Measurements from ENCODE around the gene VEGFB. TPM values are rescaled to one million over a fixed set of nuclear protein-coding genes. Genes with fewer than 3 reads are reported as not detected.

The VEGFB gene
- total RNA-seq, 1 experiment from 2014 or later, result 101 TPM

DNA sequence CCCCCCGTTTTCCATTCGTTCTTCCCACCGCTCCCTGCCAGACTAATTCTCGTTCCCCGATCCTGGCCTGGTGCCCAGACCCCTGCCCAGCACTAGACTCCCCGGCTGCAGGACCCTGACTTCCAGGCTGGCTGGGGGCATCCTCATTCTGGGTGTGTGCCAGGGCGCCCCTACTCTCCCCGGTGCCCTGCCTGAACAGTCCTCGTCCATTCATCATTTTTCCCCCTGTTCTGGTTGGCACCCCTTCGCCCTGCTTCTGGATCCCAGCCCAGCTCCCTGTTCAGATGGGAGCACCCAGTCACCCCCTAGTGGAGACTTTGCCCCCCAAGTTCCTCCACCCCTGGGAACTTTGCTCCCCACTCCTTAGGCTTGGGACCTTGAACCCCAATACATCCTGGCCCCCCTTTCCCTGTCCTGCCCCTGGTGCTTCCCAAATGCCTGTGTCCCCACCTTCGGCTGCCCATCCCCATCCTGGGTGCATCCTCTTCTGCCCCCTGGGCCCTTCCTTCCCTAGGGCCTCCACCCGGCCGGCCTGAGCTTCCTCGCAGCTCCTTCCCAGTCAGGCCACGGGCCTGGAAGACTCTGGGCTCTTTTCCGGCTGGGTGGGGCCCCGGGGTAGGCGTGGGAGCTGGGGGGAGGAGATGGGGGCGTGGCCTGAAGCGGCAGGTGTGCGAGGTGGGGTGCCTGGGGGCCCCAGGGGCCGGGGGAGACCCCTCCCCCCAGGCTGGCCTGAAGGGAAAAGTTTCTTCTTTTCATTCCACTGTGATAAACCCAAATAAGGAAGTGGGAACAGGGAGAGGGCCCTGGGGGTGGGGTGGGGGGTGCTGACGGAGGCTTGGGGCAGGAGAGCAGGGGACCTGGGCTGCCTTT, 17.9 kb downstream of the VEGFB start:
- TF ChIP-seq CTCF (IDR thresholded peaks at IDR 0.05) (no peak), POLR2AphosphoS5 (IDR thresholded peaks at IDR 0.05; ENCODE audit: low read depth, low read length) (peak; percentile 33; the same call in 1 of the 2 replicates)
- H3K9me3 ChIP-seq (ENCODE audit: control insufficient read depth, insufficient read depth, low read depth, low read length), result no peaks in the 10 kb centered on the region
- no peaks in the 10 kb centered on the region for H3K27me3 ChIP-seq (ENCODE audit: control insufficient read depth, insufficient read depth, low read length)
- in situ Hi-C loops (cut with HindIII; ENCODE audit: low pct_unique_long_range_greater_than_20kb, low sequenced_read_pairs), result no loop called here
- peaks cover 41% of the 10 kb centered on the region for H3K4me1 ChIP-seq (ENCODE audit: control insufficient read depth, insufficient read depth, low read length)
- ChIA-PET CTCF (interaction anchor here (0.5 to 1.8 kb wide), 11 partner anchors 9 to 1800 kb away, joined by 3 to 12 read pairs (median 5); partner anchors contain the start of gene SF3B2), POLR2A (interaction anchor here (0.6 to 0.7 kb wide), 2 partner anchors 18 to 48 kb away, joined by 5 to 6 read pairs; no protein-coding TSS in a partner anchor)
- peak overlapping the region; percentile 89 for H3K27ac ChIP-seq (ENCODE audit: low read length)
- H3K36me3 ChIP-seq (ENCODE audit: control insufficient read depth, insufficient read depth, low read length), result peaks cover 3% of the 10 kb centered on the region; the same call in 1 of the 2 replicates
- intact Hi-C loops (cut with micrococcal nuclease; ENCODE audit: unreplicated experiment), result no loop called here
- H3K4me3 ChIP-seq (ENCODE audit: low read depth in 2 of 2, low read length in 2 of 2), result peak overlapping the region; percentile 84 to 90
- no peak for DNase-seq (ENCODE audit: low read depth, low spot score)
- peak; percentile 50 for ATAC-seq
- no TSS peak for BruUV-seq (replicated peaks)

- Histone ChIP-seq H3K27me3 (ENCODE audit: control insufficient read depth, insufficient read depth, low read length) (no peaks in the 10 kb centered on the region), H3K27ac (ENCODE audit: low read length) (peak overlapping the region; percentile 41; the same call in 1 of the 2 replicates), H3K9me3 (ENCODE audit: control insufficient read depth, insufficient read depth, low read depth, low read length) (no peaks in the 10 kb centered on the region), H3K4me3 (ENCODE audit: low read depth in 2 of 2, low read length in 2 of 2) (peak overlapping the region; percentile 84 to 90), H3K4me1 (ENCODE audit: control insufficient read depth, insufficient read depth, low read length) (peaks cover 37% of the 10 kb centered on the region), H3K36me3 (ENCODE audit: control insufficient read depth, insufficient read depth, low read length) (peaks cover 3% of the 10 kb centered on the region; the same call in 1 of the 2 replicates)
- DNase-seq (ENCODE audit: low read depth, low spot score) (no peak), ATAC-seq (no peak)
- POLR2A ChIA-PET, result interaction anchor here (0.6 kb wide), 1 partner anchor 49 kb away, joined by 5 read pairs; no protein-coding TSS in a partner anchor
- intact Hi-C loops (cut with micrococcal nuclease; ENCODE audit: unreplicated experiment), result no loop called here
- BruUV-seq (replicated peaks), result TSS peak; percentile 83
- CTCF ChIA-PET, result no interaction called here
- TF ChIP-seq SIN3A (IDR thresholded peaks at IDR 0.05; ENCODE audit: borderline replicate concordance, insufficient read depth, low read depth, low read length) (no peak), CTCF (IDR thresholded peaks at IDR 0.05) (no peak), POLR2AphosphoS5 (IDR thresholded peaks at IDR 0.05; ENCODE audit: low read depth, low read length) (no peak), TCF7L2 (IDR thresholded peaks at IDR 0.05; ENCODE audit: low read depth, low read length) (no peak)
- TF ChIP-seq, protein P1, sequence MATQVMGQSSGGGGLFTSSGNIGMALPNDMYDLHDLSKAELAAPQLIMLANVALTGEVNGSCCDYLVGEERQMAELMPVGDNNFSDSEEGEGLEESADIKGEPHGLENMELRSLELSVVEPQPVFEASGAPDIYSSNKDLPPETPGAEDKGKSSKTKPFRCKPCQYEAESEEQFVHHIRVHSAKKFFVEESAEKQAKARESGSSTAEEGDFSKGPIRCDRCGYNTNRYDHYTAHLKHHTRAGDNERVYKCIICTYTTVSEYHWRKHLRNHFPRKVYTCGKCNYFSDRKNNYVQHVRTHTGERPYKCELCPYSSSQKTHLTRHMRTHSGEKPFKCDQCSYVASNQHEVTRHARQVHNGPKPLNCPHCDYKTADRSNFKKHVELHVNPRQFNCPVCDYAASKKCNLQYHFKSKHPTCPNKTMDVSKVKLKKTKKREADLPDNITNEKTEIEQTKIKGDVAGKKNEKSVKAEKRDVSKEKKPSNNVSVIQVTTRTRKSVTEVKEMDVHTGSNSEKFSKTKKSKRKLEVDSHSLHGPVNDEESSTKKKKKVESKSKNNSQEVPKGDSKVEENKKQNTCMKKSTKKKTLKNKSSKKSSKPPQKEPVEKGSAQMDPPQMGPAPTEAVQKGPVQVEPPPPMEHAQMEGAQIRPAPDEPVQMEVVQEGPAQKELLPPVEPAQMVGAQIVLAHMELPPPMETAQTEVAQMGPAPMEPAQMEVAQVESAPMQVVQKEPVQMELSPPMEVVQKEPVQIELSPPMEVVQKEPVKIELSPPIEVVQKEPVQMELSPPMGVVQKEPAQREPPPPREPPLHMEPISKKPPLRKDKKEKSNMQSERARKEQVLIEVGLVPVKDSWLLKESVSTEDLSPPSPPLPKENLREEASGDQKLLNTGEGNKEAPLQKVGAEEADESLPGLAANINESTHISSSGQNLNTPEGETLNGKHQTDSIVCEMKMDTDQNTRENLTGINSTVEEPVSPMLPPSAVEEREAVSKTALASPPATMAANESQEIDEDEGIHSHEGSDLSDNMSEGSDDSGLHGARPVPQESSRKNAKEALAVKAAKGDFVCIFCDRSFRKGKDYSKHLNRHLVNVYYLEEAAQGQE (IDR thresholded peaks at IDR 0.05; ENCODE audit: insufficient read depth in 1 of 2, low read depth in 2 of 2, low read length in 1 of 2), result no peak
- in situ Hi-C loops (cut with HindIII; ENCODE audit: low pct_unique_long_range_greater_than_20kb, low sequenced_read_pairs), result no loop called here
These were observed 18.7 kb downstream of the VEGFB start for GRCh38 chr11:64253043-64253442.

Data from Panc1 (cell line).